GM19468 (cell line): ENCODE data around the gene XBP1.
"Not testable (repeated sequence)": the region's sequence is repeated elsewhere in the genome, so short reads cannot be mapped to it uniquely, and the experiment has no call there.

Source experiments
- ATAC-seq: cut with Tn5 transposase; IDR thresholded peaks from one replicate; pipeline ENCODE4 v1.9.1; 2021; ENCODE audit warnings: mild to moderate bottlenecking, moderate library complexity, moderate number of reproducible peaks; ENCODE audit not compliant: unreplicated experiment; ENCODE audit errors: extremely low read depth

XBP1 gene

DNA sequence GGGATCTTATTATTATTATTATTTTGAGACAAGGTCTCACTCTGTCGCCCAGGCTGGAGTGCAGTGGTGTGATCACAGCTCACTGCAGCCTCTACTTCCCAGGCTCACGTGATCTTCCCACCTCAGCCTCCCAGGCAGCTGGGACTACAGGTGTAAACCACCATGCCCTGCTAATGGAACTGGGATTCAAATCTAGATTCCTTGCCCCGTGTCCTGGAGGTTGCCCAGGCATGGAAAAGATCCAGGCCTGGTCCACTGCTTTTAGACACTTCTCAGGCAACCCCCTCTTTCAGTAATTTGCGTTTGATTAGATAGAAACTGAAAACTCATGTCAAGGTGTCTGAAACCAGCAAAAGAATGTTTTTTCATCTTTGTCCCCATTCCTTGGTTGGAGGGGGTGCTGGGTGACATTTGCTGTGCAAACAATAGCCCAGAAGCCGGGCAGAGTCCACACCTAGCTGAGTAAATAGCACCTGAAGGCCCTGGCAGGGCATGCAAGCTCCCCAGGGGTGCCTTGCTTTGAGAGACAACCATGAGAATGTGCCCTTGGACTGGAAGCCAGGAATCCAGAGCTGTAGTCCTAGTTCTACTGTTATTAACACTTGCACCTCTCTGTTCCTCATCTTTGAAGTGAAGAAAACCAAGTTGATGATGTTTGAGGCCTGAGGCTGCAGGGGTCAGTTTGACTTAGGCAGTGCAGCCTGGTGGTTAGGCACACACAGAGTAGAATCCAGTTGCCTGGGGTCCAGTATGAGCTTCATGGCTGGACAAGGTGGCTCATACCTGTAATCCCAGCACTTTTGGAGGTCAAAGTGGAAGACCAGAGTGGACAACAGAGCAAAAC is 19.1 kb upstream of the XBP1 start:
- no peak for ATAC-seq

DNA sequence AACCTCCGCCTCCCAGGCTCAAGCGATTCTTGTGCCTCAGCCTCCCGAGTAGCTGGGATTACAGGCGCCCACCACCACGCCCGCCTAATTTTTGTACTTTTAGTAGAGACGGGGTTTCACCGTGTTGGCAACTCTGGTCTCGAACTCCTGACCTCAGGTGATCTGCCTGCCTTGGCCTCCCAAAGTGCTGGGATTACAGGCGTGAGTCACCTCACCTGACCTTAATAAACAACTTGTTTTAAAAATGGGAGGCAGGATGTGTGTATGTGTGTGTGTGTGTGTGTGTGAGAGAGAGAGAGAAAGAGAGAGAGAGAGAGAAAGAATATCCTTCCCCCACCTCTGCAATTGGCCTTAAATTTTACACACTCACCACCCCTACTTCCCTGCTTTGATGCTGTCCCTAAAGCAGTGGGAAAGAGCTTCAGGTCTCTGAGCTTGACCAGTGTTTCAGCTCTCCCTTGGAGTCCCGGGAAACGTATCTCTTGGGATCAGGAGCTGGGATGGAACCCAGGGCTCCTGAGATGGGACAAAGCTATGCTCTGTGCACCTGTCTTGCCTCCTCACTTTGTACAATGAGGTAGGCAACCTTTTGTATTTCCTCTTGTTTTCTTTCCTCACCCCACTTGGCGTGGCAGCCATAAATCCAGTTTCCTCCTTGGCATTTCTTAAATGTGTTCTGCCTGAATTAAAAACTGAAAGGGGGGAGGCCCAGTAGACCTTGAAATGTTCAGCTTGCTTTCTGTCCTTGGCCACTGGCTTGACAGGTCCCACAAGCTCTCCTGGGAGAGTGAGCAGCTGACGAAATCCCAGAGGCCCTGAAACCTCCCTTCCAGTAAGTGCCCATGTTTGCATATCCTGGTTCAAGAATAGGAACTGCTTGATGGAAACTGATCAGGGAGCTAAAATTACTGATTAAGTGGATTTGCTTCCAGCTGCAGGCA is 17.8 kb upstream of the XBP1 start:
- ATAC-seq, result no peak

DNA sequence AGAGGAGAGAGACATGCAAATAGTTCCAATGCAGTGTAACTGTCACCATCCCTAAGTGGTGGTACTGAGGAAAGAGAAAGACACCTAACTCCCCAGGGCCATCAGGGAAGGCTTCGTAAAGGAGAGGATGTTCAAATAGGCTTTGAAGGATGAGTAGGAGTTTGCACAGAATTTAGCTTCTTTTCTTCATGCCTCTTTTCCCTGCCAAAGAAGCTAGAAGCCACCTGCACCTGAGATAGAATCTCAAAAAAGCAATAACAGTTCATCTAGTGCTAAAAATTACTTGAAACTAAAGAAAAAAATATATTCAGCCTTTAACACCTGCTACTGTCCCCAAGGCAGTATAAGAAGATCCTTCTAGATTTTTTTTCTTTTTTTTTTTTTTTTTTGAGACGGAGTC is 16.7 kb upstream of the XBP1 start:
- ATAC-seq, result no peak

DNA sequence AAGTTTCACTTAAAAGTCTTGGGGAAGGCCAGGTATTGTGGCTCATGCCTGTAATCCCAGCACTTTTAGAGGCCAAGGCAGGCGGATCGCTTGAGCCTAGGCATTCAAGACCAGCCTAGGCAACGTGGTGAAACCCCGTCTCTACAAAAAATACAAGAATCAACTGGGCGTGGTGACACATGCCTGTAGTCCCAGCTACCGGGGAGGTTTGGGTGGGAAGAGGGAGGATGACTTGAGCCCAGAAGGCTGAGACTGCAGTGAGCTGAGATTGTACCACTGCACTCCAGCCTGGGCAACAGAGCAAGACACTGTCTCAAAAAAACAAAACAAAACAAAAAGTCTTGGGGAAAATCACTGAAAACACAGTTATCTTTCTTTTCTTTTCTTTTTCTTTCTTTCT is 15.4 kb upstream of the XBP1 start:
- ATAC-seq, result no peak

DNA sequence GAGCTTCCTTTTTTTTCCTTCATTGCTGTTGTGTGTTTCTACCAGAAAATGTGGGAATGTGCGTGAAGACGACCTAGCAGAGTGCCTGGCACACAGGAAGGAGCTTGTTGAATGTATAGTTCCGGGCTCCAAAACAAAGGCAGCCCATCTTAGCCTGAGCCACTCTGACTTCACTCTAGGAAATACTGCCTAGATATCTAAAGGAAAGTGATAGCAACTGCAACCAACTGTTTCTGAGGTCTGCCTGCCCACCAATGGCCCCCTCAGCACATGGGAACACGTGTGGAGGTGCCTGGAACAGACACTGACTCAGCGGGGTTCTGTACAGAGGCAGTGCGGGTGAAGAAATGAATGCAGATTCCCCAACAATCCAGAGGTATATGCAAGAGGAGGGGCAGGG is 14.7 kb upstream of the XBP1 start:
- ATAC-seq, result no peak

DNA sequence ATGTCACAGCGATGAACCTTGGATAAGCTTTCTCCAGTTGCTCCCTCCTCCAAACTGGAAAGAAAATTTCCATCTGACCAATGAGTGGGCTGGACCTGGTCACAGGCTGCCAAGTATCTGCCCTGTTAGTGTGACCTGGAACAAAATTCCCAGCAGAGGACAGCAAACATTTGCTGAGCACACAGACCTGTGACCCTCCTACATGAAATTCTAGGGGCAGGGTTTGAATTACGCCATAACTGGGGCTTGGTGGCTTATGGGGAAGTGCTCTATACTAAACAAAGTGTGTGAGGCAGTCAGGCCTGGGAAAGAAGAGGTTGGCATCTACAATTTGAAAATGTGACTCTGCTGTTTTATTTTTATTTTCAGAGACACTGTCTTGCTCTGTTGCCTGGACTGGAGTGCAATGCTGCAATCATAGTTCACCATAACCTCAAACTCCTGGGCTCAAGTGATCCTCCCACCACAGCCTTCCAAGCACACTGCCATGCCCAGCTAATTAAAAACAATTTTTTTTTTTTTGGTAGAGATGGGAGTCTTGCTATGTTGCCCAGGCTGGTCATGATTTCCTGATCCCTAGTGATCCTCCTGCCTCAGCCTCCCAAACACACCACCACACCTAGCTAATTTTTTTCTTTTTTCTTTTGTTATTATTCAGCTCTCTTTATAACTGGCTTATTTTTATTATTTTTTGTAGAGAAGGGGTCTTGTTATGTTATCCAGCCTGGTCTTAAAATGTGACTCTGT is 13.6 kb upstream of the XBP1 start:
- no peak for ATAC-seq

DNA sequence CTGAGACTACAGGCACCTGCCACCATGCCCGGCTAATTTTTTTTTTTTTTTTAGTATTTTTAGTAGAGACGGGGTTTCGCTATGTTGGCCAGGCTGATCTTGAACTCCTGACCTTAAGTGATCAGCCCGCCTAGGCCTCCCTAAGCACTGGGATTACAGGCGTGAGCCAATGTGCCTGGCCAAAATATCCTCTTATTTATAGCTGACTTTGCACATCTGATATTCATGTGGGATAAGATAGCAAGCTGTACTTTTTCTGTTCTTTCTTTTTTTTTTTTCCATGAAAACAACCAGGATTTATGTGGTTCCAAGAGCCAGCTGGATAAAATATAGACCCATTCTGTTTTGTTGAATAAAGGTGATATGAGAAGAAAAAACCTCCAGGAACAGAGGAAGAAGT is 12.1 kb upstream of the XBP1 start:
- no peak for ATAC-seq

DNA sequence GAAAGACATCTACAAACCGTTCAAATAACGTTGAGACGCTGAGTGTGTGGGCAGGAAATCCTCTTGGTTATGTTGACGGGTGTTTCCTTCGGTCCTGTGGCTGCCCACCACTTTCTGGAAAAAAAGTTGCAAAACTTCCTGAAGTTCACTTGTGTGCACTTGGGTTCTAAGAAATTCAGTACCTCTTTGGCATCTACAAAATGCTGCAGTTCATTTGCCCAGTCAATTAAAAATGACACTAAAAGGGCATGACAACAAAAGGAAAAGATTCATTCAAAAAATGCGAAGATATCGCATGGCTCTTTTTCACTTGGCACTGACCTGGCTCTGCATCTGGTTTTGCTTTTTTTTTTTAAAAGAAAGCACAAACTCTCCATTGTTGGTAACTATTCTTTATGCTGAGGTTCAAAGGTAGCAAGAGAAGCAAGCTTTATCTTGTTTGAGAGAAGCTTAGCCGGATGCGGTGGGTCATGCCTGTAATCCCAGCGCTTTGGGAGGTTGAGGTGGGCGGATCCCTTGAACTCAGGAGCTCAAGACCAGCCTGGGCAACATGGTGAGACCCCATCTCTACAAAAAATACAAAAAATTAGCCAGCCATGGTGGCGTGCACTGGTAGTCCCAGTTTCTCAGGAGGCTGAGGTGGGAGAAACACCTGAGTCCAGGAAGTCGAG is 10.6 kb upstream of the XBP1 start:
- ATAC-seq, result no peak

DNA sequence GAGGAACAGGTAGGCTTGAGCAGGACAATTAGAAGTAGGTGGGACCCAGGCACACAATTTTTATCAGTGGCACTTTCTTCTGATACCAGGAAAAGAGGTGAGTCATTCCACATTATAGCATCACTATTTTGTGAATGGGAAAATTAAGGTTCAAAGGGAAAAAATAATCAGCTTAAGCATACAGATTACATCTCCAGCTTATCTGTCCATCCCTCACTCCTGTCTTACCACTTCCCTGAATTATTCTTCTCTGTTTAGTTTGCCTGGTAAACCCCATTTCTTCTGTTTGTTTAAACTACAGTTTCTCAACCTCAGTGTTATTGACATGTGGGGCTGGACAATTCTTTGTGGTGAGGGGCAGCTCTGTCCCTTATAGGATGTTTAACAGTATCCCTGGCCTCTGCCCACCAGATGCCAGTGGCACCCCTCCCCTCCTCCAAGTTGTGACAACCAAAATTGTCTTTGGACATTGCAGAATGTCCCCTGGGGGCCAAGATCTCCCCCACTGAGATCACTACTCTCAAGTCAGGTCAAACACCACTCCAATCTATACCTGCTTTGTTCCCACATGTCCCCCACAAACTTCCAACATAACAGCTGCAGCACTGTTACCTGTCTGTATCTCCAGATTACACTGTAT is 8.5 kb upstream of the XBP1 start:
- no peak for ATAC-seq

DNA sequence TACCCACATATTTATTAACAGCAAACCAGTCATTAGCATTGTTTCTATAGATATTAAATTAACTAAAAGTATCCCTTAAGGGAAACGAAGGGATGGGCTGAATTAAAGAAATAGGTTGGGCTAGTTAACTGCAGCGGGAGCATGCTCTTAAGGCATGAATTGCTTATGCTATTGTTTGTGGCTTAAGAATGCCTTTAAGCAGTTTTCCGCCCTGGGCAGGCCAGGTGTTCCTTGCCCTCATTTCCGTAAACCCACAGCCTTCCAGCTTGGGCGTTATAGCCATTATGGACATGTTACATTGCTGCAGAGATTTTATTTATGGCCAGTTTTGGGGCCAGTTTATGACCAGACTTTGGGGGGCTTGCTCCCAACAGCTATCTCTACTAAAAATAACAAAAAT is 5.1 kb upstream of the XBP1 start:
- ATAC-seq, result not testable (repeated sequence)

DNA sequence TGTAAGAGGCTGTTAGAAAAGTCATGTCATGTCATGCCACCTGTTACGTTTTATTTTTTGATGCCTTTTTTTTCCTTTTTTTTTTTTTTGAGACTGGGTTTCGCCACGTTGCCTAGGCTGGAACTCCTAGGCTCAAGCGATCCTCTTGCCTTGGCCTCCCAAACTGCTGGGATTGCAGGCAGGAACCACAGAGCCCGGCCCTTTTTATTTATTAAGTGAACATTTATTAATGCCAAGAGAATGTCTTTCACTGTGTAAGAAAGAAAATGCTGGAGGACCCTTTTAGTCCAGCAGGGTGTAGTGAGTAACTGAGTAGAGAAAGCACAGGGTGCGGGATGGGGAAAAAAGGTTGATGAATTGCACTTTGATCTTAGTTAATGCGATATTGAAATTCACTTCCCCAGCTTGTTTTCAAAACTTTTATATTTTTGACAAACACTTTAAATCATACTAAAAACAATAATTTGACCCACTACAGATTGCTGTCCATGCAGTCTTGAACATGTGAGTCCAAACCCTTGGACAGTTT is 2.3 kb upstream of the XBP1 start:
- ATAC-seq, result no peak

DNA sequence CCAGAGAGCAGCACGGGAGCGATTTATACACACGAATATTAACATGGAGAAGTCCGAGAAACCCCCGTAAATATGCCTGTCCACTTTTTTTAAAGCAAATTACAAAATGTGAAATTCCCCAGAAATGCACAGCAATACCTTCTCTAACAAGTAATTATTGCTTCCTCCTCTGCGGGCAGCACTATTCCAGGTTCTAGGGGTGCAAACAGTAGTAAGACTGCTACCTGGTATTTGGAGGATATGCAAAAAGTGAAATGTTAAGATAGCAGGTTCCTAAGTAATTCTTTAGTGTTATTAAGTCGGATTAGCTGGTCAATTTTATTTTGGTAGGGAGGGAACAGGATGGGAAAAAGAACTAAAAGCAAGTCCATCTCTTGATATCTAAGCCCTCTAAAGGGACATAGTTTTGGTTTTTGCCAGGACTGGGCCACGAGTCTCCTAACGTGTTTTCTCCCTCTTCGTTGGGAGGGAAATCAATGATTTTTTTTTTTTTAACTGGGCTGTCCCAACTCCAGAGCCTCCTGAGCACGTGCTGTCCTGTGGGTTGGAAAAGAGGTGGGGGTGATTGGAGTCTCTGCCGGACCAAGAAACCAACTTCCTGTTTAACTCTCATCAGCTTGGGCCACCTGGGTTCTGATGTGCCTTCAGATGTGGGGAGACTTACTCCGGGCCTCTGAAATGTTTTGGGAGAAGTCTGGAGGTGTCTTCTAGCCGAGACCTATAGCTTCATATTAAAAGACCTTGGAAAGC is 1.7 kb upstream of the XBP1 start:
- ATAC-seq, result no peak

DNA sequence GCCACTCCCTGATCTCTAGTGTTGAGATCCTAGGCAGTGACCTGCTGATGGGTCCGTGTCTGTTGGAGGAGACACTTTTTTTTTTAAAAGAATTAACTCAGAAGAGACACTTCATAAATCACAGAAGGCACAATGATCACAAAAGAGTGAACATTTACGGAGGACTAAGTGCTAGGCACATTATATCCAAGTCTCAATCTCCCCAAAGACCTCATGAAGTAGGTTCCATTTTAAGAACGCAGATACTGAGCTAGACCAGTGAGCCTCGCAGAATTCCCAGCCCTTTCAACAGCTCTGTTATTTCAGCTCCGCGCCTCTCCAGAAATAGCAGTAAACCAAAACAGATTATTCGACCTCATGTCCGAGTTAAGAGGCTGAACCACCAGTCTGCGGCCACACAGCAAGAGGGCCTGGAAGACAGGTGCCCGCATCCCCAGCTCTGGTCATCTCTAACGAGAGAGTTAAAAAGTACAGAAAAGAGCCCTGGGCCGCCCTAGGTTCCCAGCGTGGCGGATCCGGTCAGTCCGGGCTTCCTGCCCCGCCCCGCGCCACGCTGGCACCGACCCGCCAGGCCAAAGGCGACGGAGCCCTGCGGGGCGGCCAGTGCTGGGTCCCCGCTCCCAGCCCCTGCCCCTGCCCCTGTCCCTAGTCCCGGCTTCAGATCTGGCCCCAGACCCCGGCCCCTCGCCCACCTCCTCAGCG is 612 bp downstream of the XBP1 start:
- no peak for ATAC-seq

DNA sequence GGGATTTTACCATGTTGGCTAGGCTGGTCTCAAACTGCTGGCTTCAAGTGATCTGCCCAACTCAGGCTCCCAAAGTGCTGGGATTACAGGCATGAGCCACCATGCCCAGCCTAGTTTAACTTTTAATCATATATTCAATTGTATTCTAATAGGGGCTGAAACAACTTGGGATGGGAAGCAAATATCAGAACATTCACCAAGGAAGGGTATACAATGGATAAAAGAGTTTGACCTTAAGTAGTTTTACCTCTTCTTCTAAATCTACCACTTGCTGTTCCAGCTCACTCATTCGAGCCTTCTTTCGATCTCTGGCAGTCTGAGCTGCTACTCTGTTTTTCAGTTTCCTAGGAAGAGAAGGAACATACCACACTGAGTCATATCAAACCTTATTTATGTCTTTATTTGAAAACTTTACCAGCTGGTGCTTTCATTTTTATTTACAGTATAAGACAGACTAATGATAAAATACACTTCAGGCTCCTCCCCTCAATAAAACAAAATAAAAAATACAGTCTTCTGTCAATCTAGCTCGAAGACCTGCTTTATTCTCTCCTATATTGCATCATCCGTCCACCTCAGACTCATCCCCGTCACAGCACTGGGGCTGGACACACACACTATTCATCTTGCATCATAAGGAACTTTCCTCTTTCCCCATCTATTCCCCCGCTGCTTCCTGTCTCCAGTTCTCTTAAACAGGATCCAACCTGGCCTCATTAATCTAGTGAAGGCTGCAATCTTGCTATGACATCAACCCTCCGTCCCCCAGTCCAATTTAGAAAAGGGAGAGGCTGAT is 1.4 kb downstream of the XBP1 start:
- no peak for ATAC-seq

DNA sequence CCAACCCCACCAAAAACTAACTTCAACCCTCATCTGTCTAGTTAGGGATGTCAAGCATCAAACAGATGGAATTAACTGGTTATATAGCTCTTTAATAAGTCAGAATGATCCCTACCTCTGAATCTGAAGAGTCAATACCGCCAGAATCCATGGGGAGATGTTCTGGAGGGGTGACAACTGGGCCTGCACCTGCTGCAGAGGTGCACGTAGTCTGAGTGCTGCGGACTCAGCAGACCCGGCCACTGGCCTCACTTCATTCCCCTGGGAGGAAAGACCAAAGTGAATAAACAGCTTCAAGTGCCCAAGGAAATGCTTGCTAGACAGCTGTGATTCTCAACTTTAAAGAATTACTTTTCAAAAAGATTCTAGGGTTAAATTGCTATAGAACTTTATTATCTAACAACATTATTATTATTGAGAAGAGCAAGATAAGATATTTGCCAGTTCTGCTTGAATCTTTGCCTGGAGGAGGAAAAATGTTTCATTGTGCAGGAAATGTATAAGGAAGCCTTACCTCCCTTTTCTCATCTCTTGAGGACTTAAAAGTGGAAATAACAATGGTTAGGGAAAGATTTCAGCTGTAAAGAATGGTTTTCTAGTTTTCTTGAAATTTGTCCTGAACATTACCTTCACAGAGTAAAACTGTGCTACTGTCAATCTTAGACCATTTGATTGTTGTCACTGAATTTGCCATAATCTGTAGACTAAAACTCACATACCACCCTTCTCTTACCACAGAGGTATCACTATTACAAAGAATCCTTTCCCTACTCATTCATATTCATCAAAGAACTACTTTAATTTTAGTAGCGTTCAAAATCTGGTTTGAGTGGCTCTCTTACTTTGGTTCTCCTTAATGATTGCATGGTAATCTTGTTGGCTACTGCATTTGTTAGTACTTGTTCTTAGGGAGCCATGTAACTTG is 4.2 kb downstream of the XBP1 start:
- no peak for ATAC-seq

DNA sequence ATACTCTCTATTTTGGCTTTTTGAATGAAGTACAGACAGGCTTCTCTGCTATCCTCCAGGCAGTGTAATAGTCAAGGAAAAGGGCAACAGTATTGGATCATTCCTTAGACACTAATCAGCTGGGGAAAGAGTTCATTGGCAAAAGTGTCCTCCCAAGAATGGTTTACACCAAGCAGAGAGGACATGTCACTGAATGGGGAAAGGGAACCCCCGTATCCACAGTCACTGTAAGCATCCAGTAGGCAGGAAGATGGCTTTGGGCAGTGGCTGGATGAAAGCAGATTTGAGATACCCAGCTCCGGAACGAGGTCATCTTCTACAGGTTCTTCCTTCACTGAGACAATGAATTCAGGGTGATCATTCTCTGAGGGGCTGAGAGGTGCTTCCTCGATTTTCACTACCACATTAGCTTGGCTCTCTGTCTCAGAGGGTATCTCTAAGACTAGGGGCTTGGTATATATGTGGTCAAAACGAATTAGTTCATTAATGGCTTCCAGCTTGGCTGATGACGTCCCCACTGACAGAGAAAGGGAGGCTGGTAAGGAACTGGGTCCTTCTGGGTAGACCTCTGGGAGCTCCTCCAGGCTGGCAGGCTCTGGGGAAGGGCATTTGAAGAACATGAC is 5.2 kb downstream of the XBP1 start:
- no peak for ATAC-seq
